GM21390 (cell line): ENCODE data around the gene ZNF574.

Source experiments
- ATAC-seq: cut with Tn5 transposase; IDR thresholded peaks from one replicate; pipeline ENCODE4 v1.9.1; 2021; ENCODE audit not compliant: unreplicated experiment

The ZNF574 gene

DNA sequence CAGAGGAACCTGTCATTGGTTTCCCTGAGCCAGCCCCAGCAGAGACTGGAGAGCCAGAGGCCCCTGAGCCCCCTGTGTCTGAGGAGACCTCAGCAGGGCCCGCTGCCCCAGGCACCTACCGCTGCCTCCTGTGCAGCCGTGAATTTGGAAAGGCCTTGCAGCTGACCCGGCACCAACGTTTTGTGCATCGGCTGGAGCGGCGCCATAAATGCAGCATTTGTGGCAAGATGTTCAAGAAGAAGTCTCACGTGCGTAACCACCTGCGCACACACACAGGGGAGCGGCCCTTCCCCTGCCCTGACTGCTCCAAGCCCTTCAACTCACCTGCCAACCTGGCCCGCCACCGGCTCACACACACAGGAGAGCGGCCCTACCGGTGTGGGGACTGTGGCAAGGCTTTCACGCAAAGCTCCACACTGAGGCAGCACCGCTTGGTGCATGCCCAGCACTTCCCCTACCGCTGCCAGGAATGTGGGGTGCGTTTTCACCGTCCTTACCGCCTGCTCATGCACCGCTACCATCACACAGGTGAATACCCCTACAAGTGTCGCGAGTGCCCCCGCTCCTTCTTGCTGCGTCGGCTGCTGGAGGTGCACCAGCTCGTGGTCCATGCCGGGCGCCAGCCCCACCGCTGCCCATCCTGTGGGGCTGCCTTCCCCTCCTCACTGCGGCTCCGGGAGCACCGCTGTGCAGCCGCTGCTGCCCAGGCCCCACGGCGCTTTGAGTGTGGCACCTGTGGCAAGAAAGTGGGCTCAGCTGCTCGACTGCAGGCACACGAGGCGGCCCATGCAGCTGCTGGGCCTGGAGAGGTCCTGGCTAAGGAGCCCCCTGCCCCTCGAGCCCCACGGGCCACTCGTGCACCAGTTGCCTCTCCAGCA, 4.2 kb downstream of the ZNF574 start:
- no peak for ATAC-seq

- no peak for ATAC-seq
These were observed 4.9 kb downstream of the ZNF574 start for GRCh38 chr19:42080764-42081375.

DNA sequence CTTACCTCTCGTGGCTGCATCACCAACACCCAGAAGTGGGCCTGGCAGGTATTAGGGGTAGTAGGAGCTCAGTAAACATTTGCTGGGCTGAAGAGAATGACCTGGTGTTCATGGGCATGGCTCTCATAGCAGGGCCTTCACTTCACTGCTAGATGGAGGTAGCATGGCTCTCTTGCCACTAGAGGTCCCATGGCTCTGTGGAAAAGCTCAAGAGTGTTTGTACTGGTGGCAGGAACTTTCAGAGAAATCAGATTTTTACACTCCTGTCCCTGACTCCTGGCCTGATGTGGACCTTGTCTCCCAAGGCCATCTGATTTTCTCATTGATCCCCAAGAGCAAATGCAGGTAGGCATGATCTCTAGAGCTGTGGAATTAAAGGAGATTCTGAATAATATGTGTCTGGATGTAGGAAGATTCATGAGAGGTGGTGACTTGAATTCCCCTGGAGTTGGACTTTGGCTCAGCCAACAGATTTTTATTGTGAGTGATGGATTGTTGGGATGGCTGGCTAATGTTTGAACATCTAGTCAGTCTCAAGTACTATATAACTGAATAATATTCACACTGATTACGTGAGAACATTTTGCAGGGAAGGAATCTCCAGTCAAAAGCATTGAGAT, 5.7 kb downstream of the ZNF574 start:
- ATAC-seq = no peak

- ATAC-seq = no peak
These were observed 7.6 kb downstream of the ZNF574 start for GRCh38 chr19:42083537-42083936.

DNA sequence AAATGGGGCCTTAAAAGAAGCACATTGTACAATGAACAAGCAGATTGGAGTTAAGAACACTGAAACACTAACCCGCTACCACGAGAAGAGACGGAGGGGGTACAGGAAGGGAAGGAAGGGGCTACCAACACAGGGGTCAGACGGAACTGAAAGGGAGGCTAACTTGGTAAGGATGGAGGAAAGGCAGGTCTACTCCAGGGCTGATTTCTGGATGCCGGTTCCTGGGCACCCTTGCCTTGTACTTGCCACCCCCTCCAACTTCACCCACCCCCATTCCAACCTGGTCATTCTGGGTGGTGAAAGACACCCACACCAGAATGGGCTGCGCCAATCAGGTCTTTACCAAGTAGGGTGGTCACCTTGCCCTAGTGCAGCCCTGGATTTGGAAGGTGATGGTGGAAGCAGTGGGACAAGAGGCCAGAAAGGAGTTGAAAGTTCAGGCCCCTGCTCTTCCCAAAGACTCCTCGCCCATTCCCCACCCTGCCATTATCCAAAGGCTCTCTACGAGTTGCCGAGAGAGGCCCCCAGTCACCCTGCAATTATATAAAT, 10.3 kb downstream of the ZNF574 start:
- ATAC-seq = no peak

GRCh38 chr19:42086770-42087550, 11.0 kb downstream of the ZNF574 start:
- ATAC-seq = no peak

- ATAC-seq = no peak
These were observed 12.7 kb downstream of the ZNF574 start for GRCh38 chr19:42088471-42089190.

GRCh38 chr19:42089191-42089750, 13.3 kb downstream of the ZNF574 start:
- no peak for ATAC-seq

DNA sequence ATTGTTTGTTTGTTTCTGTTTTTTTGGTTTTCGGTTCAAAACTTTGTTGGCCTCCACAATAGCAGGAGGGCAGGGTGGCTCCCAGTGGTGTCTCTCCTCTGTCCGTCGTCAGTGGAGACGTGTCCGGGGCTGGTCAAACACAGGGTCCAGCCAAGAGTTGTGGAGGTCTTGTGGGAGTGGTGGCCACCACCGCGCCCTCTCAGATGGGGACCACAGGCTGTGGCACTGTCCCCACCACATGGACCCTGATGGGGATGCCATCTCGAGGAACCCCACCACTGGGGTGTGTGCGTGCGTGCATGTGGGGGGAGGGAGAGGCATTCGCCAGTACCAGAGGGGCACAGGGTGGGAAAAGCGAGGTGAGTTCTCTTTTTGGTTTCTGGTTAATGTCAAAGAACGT, 13.8 kb downstream of the ZNF574 start:
- ATAC-seq = no peak

DNA sequence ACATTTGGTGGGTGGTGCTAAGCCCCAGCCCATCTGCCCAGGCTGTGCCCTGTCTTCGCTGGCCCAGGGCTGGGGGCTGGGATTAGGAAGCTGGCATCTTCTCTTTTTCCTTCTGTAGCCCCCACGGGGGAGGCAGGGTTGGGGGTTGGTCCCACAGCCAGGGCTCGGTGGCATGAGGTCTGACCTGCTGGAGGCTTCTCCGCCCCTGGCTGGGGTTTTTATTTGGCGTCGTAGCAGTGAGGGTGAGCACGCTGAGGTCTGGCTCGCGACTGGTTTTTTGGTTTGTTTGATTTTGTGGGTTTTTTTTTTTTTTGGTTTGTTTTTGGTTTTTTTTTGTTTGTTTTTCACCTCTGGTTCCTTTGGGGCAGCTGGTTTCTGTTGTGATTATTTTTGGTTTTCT, 14.7 kb downstream of the ZNF574 start:
- no peak for ATAC-seq

- ATAC-seq = no peak
These were observed 15.3 kb downstream of the ZNF574 start for GRCh38 chr19:42091300-42091699.

GRCh38 chr19:42091742-42092141, 15.8 kb downstream of the ZNF574 start:
- no peak for ATAC-seq

DNA sequence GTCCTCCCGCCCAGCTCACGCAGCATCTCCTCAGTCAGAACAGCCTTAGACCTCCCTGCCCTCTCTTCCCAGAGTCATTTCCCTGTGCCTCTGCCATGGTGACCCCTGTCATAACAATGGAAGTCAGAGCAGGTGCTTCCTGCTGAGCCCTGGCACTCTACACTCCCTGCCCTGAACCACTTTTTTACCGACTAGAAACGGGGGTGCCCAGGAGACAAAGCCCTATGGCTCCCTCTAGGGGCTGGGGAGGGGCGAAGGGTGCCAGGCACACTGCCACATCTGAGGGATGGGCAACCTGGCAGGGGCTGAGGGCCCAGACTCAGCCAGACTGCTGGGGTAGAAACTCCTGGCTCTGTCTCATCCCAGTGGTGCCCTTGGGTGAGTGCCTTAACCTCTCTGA, 16.4 kb downstream of the ZNF574 start:
- ATAC-seq = no peak

DNA sequence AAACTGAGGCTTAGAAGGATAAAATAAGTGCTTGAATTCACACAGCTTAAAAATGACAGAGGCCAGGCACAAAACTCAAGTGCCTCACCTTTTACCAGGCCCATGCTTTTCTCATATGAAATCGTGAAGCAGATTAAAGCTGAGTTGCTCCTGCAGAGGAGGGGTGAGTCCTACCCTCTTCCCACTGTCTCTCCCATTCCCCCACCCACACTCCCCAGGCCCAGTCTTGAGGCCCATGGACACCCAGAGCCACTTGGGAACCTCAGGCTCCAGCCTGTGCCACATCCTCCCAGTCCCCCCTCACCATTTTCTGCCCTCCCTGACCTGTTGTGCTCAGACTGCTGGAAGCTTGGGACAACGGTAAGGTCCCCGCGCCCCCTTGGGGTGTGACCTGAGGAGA, 17.5 kb downstream of the ZNF574 start:
- ATAC-seq = no peak

DNA sequence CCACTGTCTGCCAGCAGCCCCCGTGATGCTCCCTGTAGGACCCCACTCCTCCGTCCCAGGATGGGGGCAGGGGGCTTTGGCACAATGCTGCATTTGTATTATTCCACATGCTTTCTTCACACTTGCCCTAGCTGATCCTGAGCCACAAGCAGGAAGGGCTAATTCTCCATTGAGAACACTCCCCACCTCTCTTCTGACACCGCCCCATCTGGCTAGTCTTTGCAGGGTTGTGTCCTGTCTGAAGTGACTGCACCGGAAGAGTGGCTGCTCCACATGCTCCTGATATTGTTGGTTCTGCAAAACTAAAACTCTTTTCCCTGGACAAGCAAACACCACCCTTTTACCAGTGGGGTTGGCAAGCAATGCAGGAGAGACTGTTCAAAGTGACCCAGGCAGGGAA, 18.0 kb downstream of the ZNF574 start:
- no peak for ATAC-seq

DNA sequence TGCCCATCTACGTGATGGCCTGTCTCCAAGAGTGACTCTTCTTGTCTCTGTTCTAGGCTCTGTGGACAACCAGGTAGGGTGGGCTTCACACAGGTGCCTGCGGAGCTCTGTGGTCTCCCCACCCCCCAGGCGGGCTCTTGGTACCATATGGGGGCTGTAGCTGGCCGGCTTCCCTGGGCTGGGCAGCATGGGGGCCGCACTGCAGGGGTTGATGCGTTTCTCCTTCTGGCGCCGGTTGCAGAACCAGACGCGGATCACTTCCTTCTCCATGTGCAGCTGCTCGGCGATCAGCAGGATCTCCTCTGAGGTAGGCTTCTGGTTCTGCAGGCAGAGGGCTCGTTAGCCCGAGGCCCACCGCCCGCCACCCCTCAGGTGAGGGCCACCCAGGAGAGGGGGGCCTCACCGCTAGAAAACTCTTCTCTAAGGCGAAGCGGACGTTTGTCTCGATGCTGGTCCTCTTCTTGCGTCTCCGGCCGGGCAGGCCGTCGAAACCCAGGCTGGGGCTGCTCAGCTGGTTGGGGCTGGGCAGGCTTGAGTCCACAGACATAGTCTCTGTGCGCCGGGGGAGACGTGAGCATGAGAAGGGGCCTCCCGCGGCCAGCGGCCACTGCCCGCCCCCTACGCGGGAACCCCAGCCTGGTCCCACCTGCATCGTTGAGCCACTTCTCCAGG, 19.3 kb downstream of the ZNF574 start:
- no peak for ATAC-seq

DNA sequence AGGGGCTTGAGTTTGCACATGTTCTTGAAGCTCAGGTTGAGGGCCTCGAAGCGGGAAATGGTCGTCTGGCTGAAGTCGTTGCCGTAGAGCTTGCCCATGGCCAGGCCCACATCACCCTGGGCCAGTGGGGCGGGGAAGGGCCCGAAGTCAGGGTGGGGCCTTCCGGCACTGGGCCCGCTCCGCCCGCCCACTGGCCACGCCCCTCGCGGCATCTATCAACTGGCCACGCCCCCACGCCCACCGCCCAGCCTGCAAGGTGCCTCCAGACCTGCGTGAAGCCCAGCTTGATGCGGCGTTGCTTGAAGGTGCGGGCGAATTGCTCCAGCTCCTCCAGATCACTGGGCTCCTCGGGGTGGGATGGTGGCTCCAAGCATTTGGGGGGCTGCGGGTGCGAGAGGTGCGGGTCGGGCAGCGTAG, 19.9 kb downstream of the ZNF574 start:
- no peak for ATAC-seq

DNA sequence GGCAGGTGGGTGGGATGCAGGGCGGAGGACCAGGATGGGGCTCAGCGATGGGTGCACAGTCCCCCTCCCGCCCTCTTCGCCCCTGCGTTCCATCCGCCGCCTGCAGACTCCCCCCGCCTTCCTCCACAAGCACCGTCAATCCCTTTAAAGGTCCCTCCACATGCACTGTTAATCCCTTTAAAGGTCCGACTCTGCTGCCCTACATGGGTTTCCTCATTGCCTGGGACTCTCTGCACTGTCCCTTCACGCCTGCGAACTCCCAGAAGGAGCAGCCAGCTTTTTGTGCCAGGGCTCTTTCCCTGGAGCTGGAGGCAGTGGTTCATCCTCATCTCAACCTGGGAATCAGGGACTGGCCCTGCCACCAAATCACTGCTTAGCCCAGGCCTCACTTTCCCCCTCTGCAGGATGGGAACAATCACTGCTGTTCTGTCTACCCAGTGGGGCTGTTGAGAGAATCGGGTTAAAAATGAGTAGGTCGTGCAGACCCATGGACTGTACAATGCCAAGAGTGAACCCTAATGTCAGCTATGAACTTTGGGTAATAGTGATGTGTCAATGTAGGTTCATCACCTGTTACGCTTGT, 20.4 kb downstream of the ZNF574 start:
- ATAC-seq = no peak

DNA sequence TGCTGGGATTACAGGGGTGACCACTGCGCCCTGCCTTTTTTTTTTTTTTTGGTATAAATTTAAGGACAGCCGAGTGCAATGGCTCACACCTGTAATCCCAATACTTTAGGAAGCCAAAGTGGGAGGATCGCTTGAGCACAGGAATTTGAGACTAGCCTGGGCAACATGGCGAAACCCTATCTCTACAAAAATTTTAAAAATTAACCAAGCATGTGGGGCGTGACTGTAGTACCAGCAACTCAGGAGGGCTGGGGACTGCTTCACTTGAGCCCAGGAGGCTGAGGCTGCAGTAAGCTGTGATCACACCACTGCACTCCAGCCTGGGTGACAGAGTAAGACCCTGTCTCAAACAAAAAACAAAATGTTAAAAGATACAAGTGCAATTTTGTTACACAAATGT, 21.5 kb downstream of the ZNF574 start:
- no peak for ATAC-seq
